T47D (cell line): ENCODE measurements around the gene FCN1.

Source experiments
- DNase-seq, 2 experiments: peaks; one replicate each; pipeline versions ENCODE4 v3.0.0 to v3.0.0-alpha.2; 2011 to 2012; ENCODE audit warnings: low read depth in 1 of 2, low spot score in 1 of 2
- JUND ChIP-seq: IDR thresholded peaks from 2 replicates; pipeline ENCODE4 v1.6.1; 2012; ENCODE audit warnings: low read depth
- in situ Hi-C: cut with HindIII; loops from 2 replicates; pipeline ENCODE4 v1.10.0; 2016; ENCODE audit warnings: low sequenced_read_pairs, low pct_unique_long_range_greater_than_20kb

The FCN1 gene

DNA sequence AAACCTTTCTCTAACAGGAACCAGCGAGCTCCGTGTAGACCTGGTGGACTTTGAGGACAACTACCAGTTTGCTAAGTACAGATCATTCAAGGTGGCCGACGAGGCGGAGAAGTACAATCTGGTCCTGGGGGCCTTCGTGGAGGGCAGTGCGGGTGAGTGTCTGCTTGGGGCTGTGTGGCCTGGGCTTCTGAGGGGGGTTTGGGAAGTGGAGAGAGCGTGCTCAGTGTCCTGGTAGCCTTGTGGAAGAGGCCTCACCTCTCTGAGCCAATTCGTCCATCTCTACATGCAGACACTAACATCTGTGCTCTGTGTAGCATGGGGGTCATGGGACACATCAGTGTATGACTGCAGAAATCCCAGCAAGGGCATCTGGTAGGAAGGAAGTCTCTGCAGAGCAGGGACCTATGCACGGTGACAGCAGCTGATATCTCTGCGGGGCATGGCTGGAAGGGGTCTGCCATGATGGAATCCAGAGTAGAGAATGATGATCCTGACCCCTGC is 31.2 kb downstream of the FCN1 start:
- DNase-seq = no peak
- in situ Hi-C loops = no loop called here
- TF ChIP-seq JUND = no peak

DNA sequence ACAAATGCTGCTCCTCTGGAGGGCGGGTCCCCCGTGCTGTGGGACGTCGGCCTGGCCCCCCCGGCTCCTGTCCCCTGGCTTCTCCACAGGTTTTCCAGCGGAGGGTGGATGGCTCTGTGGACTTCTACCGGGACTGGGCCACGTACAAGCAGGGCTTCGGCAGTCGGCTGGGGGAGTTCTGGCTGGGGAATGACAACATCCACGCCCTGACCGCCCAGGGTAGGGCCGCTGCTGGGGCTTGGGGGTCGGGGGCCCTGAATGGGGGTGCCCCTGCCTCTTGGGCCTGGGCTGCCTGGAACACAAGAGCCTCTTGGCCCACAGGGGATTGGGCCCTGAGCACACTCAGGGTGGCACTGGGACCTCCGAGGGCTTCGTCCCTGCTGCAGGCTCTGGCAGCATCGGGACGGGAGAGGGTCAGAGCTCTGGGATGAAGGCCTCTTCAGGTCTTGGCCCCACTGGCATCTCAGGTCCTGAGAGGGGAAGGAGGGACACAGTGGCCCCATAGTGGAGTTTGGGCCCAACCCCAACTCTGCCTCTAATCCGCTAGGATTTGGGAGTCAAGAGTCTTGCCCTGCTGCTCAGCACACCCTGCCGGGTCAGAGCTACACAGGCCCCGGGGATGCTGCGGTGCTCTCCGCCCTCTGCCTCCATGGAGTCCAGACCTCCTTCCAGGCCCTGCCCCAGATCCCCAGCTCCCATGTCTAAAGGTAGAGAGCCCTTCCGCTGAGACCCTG is 31.9 kb downstream of the FCN1 start:
- no peak for TF ChIP-seq JUND
- in situ Hi-C loops = no loop called here
- no peak for DNase-seq

DNA sequence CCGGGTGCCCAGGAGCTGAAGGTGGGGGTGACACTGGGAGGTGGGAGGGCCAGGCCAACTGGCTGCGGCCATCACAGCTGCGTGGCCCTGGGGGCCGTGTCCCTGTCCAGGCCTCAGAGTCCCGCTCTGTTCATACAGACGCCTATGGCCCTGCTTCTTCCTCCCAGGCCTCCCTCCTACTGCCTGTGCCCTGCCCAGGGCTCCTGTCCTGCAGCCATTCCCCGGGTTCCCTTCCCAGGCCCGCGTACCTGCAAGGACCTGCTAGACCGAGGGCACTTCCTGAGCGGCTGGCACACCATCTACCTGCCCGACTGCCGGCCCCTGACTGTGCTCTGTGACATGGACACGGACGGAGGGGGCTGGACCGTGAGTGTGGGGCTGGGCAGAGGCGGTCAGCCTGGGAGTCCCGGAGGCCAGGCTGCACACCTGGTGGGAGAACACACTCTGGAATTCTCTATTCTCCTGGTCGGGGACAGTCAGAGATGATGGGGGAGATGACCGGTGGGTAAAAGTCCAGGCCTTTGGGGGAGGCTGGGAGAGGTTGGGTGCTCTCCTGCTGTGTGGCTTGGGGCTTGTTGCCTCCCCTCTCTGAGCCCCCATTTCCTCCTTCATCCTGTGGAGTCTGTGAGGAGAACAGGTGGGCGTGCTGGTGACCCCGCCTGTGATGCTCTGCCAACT is 32.6 kb downstream of the FCN1 start:
- no peak for DNase-seq
- in situ Hi-C loops = no loop called here
- no peak for TF ChIP-seq JUND

DNA sequence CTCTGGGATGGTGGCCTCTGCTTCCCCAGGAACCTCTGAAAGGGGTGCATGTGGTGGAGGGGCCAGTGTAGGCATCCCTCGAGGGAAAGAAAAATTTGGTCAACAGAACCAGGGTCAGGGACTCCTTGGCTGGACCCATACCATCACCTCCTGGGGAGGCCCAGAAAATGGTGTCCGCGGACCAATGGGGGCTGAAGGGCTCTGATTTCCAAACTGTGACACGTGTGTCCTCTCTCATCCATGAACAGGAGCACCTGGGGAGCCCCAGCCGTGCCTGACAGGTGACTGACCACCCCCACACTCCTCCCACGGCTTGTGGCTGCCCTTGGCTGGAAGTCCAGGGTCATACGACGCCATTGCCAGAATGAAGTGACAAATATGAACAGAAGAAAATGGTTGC is 33.2 kb downstream of the FCN1 start:
- no peak for TF ChIP-seq JUND
- in situ Hi-C loops = no loop called here
- no peak for DNase-seq

DNA sequence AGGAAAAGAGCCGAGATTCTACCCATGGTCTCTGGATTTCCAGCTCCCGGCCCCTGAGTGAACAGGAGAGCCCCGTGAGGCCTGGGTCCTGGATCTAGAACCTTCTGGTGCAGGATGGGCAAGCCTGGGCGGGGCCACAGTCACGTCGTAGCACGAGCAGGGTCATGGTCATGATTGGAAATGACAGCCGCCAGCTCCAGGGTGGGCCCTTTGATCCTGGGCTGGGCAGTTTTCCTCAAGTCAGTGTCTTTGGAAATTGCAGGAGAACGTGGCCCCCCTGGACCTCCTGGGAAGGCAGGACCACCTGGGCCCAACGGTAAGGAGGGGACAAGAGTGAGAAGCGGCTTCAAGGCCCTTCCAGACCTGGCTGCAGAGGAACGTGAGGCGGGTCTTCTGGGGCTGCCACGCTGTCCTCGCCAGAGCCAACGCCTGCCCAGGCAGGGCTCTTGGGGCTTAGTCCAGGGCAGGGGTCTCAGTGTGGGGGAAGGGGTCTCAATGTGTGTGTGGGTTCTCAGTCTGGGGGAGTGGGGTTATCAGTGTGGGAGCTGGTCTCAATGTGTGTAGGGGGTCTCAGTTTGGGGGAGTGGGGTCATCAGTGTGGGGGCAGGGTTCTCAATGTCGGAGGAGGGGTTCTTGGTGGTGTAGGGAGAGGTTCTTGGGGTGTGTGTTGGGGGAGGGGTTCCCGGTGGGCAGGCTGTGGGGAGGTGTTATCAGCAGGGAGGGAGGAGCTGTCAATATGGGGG is 34.5 kb downstream of the FCN1 start:
- no peak for TF ChIP-seq JUND
- DNase-seq = no peak
- in situ Hi-C loops = no loop called here

DNA sequence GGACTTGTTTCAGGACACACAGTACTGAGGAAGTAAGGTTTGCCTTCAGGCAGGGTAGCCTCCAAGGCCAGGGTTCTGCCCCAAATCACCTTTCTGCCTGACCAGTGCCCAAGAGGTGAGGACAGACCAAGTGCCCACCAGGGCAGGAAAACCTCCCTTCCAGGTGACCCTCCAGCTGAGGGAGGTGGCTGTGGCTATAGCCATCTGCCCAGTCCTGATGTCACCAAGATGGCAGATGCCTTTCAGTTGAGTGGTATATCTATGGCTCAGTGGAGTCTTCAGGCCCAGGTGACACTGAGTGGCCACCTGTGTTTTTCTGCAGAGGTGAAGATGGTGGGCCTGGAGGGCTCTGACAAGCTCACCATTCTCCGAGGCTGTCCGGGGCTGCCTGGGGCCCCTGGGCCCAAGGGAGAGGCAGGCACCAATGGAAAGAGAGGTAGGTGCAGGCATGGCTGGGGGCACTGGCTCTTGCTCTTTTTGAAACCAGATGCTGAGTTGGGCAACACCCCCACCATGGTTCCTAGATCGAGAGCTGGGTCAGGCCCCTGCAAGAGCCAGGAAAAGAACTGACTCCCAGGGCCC is 35.4 kb downstream of the FCN1 start:
- no peak for DNase-seq
- no peak for TF ChIP-seq JUND
- in situ Hi-C loops = no loop called here

DNA sequence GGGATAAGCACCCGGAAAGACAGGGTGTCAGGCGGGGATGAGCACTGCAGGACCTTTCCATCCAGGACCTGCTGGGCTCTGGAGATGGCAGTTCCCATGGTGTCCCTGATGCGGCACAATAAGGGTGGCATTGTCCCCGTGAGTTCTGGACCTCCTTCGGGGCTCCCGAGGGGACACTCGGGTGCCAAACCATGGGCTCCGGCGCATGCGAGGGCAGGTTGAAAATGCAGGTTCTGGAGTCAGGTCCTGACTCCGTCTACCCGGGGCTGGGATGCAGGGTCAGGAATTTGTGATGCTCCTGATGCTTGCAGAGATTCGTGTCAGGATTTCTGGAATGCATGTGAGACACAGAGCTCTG is 36.4 kb downstream of the FCN1 start:
- no peak for DNase-seq
- no peak for TF ChIP-seq JUND
- in situ Hi-C loops = no loop called here

DNA sequence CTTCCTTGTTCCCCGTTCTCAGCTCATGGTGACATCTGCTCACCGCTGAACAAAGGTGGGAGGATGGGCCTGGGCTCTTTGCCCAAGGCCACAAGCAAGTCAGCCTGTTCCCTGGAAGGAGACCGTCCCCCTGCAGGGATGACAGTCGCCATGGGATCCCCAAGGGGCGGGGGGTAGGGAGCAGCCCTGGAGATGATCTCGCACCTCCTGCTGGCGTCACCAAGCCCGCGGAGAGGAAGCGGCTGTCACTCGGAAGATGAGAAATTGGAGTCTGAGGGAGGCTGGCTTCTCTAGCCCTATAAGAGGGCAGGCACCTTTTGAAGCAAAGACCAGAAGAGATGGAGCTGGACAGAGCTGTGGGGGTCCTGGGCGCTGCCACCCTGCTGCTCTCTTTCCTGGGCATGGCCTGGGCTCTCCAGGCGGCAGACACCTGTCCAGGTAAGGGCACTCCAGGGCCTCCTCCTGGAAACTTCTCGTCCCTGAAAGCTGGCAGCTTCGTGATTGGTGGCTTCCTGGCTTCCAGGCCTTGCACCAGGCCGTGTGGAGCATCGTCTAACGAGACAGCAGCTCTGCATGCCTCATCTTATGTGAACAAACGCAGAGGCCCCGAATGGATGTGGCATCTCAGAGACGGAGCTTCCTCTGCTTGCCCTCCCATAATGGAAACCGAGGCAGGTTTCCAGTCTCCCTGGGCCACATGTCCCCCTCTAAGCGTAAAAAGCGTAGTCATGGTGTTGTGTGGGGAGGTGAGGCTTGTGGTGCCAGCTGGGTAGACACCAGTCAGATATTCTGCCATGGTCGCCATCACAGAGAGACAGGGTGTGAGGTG is 37.0 kb downstream of the FCN1 start, which contains the start of gene FCN2:
Gene FCN2 (plus strand): TSS at position 327 of the 829 bp plus-strand sequence. CDS start 12 bp downstream, at position 339.
- DNase-seq = no peak
- in situ Hi-C loops = no loop called here
- no peak for TF ChIP-seq JUND

DNA sequence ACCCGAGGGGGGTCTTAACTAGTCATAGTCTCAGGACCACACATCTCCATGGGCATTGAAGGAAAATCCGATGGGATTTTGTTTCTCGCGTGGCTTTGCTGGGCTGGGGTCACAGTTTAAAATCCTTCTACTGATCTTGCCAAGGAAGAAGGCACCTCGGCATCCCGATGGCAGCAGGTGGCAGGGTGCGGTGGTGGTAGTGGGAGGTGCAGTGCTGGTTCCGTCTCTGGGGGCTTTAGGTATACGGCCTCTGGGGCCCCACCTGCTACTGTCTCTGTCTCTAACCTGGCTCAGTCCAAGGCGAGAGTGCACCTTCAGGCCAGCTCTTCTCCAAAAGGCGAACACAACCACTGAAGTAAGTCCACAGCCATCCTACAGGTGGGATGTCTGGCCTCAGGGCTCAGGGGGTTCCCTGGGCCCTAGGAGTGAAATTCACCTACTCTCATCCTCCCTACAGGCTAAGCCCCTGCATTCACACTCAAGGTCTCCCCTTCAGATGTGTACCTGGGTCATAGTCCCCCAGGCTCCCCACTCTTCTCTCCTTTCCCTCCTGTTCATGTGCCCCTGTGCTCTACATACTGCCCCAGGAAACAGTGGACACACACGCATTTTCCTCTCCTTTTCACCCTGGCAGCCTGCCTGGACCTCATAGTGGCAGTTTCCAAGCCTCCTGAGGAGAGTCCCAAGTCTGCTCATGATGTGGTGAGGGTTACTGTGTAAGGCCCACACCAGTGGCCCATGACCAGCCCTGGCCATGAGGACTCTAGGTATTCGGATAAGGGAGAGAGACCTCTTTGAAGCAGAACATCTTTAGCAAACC is 37.8 kb downstream of the FCN1 start:
- DNase-seq = no peak
- no peak for TF ChIP-seq JUND
- in situ Hi-C loops = no loop called here

DNA sequence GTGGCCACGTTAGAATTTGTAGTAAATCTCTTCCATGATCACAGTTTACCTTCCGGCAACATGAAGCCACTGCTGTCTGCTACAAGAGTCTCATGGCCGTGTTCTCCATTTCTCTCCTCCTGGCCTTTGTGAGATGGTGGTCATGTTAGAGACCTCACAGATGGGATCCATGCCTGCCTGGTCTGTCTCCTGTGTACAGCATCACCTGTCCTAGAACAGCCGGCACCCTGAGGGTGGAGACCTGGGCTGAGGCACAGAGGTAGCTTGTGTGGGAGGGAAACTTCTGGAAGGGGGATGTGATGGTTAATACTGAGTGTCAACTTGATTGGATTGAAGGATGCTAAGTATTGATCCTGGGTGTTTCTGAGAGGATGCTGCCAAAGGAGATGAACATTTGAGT is 40.2 kb downstream of the FCN1 start:
- no peak for TF ChIP-seq JUND
- DNase-seq = no peak
- in situ Hi-C loops = no loop called here

DNA sequence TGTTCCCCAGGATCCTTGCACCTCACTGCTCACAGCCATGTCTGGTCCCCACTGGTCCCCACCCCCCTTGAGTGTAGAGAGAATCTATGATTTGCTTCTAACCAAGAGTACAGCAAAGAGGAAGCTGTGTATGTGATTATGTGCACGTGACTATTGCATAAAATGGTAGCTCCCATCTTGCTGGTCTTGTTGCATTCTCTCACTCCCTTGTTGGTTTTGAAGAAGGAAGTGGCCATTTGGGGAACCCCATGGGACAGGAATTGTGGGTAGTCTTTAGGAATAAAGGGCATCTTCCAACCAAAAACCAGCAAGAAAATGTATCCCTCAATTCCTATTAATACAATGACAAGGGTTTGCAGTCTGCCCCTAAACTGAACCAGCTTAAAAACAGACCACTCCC is 42.3 kb downstream of the FCN1 start:
- DNase-seq = no peak
- no peak for TF ChIP-seq JUND
- in situ Hi-C loops = no loop called here
